Dendritic cell treated with granulocyte-macrophage colony-stimulating factor and Interleukin-4, amounts not matched to agents 40 ng/mL and 50 ng/mL, for 4 days (primary cell): ENCODE results near the gene MSLN.
"Not testable (repeated sequence)": the region's sequence is repeated elsewhere in the genome, so short reads cannot be mapped to it uniquely, and the experiment has no call there.

ENCODE experiments used
- H3K27ac Mint-ChIP-seq: one replicate; pipeline ENCODE4 v1.8.0; 2022; ENCODE audit warnings: mild to moderate bottlenecking, mixed read lengths
- H3K27me3 Mint-ChIP-seq: one replicate; pipeline ENCODE4 v1.8.0; 2022; ENCODE audit warnings: mild to moderate bottlenecking, mixed read lengths
- H3K36me3 Mint-ChIP-seq: one replicate; pipeline ENCODE4 v1.8.0; 2022; ENCODE audit warnings: low read depth, mixed read lengths
- H3K4me1 Mint-ChIP-seq: one replicate; pipeline ENCODE4 v1.8.0; 2022; ENCODE audit warnings: low read depth, mixed read lengths
- H3K4me3 Mint-ChIP-seq: one replicate; pipeline ENCODE4 v1.8.0; 2022; ENCODE audit warnings: mild to moderate bottlenecking, moderate library complexity, mixed read lengths
- H3K9me3 Mint-ChIP-seq: one replicate; pipeline ENCODE4 v1.8.0; 2022; ENCODE audit warnings: mixed read lengths
- intact Hi-C: fragments of 100-400 bp; cut with micrococcal nuclease; formaldehyde crosslinking; loops from one replicate; pipeline ENCODE4 v1.15.0; 2022

MSLN gene

GRCh38 chr16:760545-761343 lies at the start of gene MSLN:
Gene MSLN, plus strand, starts transcription at chr16:760734. Its CDS starts 1,947 bp downstream, at chr16:762681.
- Mint-ChIP-seq H3K27me3 (no peaks in the 10 kb centered on the region), H3K27ac (no peak within 1 kb of the TSS), H3K36me3 (no peaks in the 10 kb centered on the region)

DNA sequence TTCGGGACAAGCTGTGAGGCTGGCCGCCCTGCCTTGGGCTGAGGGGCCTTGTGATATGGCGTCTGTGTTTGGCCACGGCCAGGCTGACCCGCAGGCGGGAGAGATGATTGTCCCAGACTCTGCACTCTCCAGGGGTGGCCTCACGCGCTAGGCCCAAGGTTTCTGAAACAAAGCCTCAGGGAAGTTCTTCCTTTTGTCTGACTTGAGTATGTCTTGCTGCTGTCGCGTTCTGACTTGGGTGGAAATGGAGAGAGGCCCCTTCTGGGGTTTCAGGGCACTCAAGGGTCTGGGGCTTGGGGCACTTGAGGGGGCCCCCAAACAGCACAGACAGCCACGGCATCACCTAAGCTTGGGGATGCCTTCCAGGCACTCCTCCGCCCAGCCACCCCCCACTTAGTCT lies 49.5 kb upstream of the MSLN start:
- peaks cover 19% of the 10 kb centered on the region for H3K4me1 Mint-ChIP-seq
- H3K9me3 Mint-ChIP-seq: no peaks in the 10 kb centered on the region
- H3K36me3 Mint-ChIP-seq: no peaks in the 10 kb centered on the region
- peaks cover 82% of the 10 kb centered on the region for H3K27me3 Mint-ChIP-seq
- intact Hi-C loops: loop anchor here (1.0 kb wide), 2 partner anchors 29 to 74 kb away; partner anchors contain the start of gene CIAO3
- no peak overlapping the region for H3K4me3 Mint-ChIP-seq
- H3K27ac Mint-ChIP-seq: no peak overlapping the region

More at GRCh38 chr16:760545-761343, at the start of gene MSLN:
- Mint-ChIP-seq H3K4me1 (peaks cover 19% of the 10 kb centered on the region), H3K9me3 (no peaks in the 10 kb centered on the region), H3K4me3 (no peak within 1 kb of the TSS)
- intact Hi-C loops: no loop called here

- intact Hi-C loops: loop anchor here (1.0 kb wide), 2 partner anchors 29 to 74 kb away; partner anchors contain the start of gene CIAO3
- no peak overlapping the region for H3K4me3 Mint-ChIP-seq
- no peaks in the 10 kb centered on the region for H3K9me3 Mint-ChIP-seq
- H3K27ac Mint-ChIP-seq: no peak overlapping the region
- peaks cover 82% of the 10 kb centered on the region for H3K27me3 Mint-ChIP-seq
- H3K36me3 Mint-ChIP-seq: no peaks in the 10 kb centered on the region
- H3K4me1 Mint-ChIP-seq: peaks cover 25% of the 10 kb centered on the region
These were observed 48.8 kb upstream of the MSLN start for GRCh38 chr16:711548-712320.

DNA sequence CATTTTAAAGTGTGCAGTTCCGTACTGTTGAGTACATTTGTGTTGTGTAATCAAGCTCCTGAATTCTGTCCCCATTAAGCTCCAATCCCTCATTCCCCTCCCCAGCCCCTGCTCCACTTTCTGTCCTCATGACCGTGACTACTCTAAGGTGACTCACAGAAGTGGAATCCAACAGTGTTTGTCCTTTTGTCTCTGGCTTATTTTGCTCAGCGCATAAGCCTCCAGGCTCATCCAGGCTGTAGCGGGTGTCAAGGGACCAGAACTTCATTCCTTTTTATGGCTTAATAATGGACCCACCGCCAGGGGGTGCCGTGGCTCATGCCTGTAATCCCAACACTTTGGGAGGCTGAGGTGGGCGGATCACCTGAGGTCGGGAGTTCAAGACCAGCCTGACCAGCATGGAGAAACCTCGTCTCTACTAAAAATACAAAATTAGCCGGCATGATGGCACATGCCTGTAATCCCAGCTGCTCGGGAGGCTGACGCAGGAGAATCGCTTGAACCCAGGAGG lies 47.7 kb upstream of the MSLN start:
- H3K36me3 Mint-ChIP-seq, H3K9me3 Mint-ChIP-seq, intact Hi-C loops, H3K4me3 Mint-ChIP-seq, H3K27ac Mint-ChIP-seq: not testable (repeated sequence)
- H3K4me1 Mint-ChIP-seq: peaks cover 25% of the 10 kb centered on the region
- H3K27me3 Mint-ChIP-seq: peaks cover 83% of the 10 kb centered on the region

DNA sequence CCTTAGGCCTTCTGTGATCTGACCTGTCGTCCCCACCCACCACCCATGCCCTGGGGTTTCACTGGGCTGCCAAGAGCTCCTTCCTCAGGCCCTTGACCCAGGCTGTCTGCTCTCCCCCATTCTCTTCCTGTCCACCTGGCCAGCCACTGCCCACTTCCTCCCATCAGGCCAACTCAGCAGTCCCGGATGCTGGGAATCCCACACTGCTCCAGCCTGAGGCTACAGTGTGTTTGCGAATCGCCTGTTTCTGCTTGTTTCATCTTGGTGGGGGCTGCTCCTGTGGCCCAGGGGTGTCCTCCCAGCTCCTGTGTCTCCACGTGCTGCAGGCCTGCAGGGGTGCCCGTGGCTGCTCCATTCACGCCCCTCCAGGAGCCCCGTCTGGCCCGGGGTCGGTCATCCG lies 46.5 kb upstream of the MSLN start:
- H3K27ac Mint-ChIP-seq: no peak overlapping the region

GRCh38 chr16:714558-715476 lies 45.7 kb upstream of the MSLN start, which contains the start of gene METRN:
Gene METRN, plus strand, starts transcription at chr16:715118. Its CDS starts 172 bp downstream, at chr16:715290.
- Mint-ChIP-seq H3K4me1 (peaks cover 34% of the 10 kb centered on the region), H3K36me3 (no peaks in the 10 kb centered on the region), H3K4me3 (peak within 1 kb of the TSS; percentile 65), H3K9me3 (no peaks in the 10 kb centered on the region), H3K27me3 (peaks cover 82% of the 10 kb centered on the region), H3K27ac (no peak within 1 kb of the TSS)
- intact Hi-C loops: no loop called here

More for the DNA sequence above, 46.5 kb upstream of the MSLN start:
- no peaks in the 10 kb centered on the region for H3K9me3 Mint-ChIP-seq
- intact Hi-C loops: no loop called here
- peaks cover 83% of the 10 kb centered on the region for H3K27me3 Mint-ChIP-seq
- H3K36me3 Mint-ChIP-seq: no peaks in the 10 kb centered on the region
- peaks cover 28% of the 10 kb centered on the region for H3K4me1 Mint-ChIP-seq
- no peak overlapping the region for H3K4me3 Mint-ChIP-seq

DNA sequence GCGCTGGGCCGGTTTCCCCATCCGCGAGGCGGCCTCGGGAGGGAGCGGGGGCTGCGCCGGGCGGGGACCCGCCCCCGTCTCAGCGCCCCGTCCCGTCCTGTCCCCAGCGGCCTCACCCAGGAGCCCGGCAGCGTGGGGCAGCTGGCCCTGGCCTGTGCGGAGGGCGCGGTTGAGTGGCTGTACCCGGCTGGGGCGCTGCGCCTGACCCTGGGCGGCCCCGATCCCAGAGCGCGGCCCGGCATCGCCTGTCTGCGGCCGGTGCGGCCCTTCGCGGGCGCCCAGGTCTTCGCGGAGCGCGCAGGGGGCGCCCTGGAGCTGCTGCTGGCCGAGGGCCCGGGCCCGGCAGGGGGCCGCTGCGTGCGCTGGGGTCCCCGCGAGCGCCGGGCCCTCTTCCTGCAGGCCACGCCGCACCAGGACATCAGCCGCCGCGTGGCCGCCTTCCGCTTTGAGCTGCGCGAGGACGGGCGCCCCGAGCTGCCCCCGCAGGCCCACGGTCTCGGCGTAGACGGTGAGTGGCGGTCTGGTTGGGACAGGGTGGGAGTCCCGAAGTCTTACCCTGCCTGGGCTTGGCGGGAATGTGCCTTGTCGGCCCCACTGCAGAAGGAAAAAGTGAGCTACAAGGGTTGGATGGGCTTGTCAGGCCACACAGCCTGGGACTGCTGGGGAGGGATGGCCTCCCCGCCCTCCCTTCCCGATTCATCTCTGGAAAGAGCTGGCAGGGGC lies 44.9 kb upstream of the MSLN start:
- Mint-ChIP-seq H3K4me1 (peaks cover 43% of the 10 kb centered on the region), H3K9me3 (no peaks in the 10 kb centered on the region), H3K27ac (no peak overlapping the region), H3K4me3 (peak overlapping the region; percentile 65), H3K27me3 (peaks cover 75% of the 10 kb centered on the region), H3K36me3 (no peaks in the 10 kb centered on the region)
- intact Hi-C loops: no loop called here

DNA sequence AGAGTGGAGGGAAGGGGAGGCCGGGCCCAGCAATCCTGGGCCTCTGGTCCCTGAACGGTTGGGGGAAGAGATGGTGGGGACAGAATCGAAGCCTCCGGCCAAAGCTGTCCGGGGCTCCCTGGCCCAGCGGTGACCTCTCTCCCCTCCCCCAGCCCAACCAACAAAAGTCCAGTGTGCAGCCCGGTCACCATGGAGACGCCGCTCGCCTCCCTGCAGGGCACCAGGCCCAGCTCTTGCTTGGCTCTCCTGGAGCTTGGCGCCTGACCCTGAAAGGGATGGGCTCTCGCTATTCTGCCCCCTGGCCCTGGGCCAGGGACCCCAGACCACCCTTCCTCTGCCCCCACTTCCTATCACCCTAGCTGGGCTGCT lies 44.4 kb upstream of the MSLN start:
- Mint-ChIP-seq H3K9me3 (no peaks in the 10 kb centered on the region), H3K4me1 (peaks cover 43% of the 10 kb centered on the region), H3K4me3 (peak overlapping the region; percentile 65), H3K36me3 (no peaks in the 10 kb centered on the region), H3K27me3 (peaks cover 70% of the 10 kb centered on the region), H3K27ac (no peak overlapping the region)
- intact Hi-C loops: no loop called here

GRCh38 chr16:716768-717325 lies 43.7 kb upstream of the MSLN start:
- peaks cover 45% of the 10 kb centered on the region for H3K4me1 Mint-ChIP-seq
- no peaks in the 10 kb centered on the region for H3K36me3 Mint-ChIP-seq
- no peak overlapping the region for H3K27ac Mint-ChIP-seq
- H3K9me3 Mint-ChIP-seq: no peaks in the 10 kb centered on the region
- H3K27me3 Mint-ChIP-seq: peaks cover 64% of the 10 kb centered on the region
- no peak overlapping the region for H3K4me3 Mint-ChIP-seq
- intact Hi-C loops: no loop called here

DNA sequence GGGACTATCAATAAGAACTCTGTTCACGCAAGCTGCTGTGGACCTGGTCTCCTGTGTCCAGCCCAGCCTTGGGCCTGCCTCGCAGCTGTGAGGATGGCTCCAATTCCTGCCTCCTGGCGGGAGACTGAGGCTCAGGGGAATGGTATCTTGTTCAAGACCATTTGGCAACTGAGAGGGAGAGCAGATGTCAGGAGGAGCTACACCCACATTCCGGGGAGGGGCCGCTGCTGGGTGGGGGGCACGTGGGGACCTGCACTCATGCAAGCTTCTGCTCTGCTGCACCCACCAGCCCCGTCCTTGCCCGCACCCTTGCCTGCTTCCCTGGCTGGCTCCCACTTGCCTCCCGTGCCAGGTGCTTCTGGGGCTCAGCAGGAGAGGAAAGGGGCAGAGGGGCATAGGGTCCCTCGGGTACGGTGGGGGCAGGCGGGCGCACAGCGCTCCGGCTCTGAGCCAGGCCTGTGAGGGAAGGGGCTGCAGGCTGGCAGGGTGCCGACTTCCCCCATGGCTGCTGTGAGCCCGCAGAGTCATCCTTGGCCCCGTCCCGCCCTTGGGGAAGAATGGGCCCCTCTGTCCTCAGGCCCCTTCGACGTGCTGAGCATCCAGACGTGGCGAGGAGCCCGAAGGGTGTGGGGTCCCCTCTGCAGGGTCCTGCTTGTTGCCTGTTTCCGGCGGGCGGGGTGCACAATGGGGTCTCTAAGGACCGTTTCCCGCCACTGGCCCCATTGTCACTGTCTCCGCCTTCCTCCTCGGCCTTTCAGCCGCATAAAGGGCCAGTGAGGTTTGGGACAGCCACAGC lies 42.9 kb upstream of the MSLN start:
- Mint-ChIP-seq H3K4me3 (no peak overlapping the region), H3K4me1 (peaks cover 51% of the 10 kb centered on the region), H3K27ac (no peak overlapping the region), H3K36me3 (peaks cover 3% of the 10 kb centered on the region), H3K27me3 (peaks cover 60% of the 10 kb centered on the region), H3K9me3 (no peaks in the 10 kb centered on the region)
- intact Hi-C loops: no loop called here

DNA sequence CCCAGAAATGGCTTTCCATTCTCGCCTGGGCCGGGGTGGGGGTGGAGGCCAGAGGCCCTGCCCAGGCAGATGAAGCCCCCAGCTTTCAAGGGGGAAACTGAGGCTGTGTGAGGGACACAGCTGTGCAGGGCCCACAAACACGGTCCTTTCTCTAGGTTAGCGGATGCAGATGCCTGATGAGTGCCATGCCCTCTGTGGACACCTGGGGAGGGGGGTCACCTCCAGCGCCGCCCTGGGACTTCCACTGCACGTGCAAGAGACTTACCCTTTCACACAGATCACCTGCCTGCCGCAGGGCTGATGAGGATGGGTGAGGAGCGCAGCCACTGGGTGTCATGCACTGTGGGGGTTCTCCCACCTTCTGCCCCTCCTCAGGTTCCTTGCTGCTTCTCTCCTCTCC lies 42.1 kb upstream of the MSLN start:
- peaks cover 11% of the 10 kb centered on the region for H3K36me3 Mint-ChIP-seq
- H3K9me3 Mint-ChIP-seq: no peaks in the 10 kb centered on the region
- peaks cover 53% of the 10 kb centered on the region for H3K4me1 Mint-ChIP-seq
- peaks cover 55% of the 10 kb centered on the region for H3K27me3 Mint-ChIP-seq
- H3K4me3 Mint-ChIP-seq: no peak overlapping the region
- intact Hi-C loops: no loop called here
- no peak overlapping the region for H3K27ac Mint-ChIP-seq

GRCh38 chr16:718922-719321 lies 41.6 kb upstream of the MSLN start:
- Mint-ChIP-seq H3K27ac (no peak overlapping the region), H3K36me3 (peaks cover 15% of the 10 kb centered on the region), H3K4me1 (peaks cover 52% of the 10 kb centered on the region), H3K9me3 (no peaks in the 10 kb centered on the region), H3K27me3 (peaks cover 50% of the 10 kb centered on the region), H3K4me3 (no peak overlapping the region)
- intact Hi-C loops: no loop called here
